Mucosa of descending colon (tissue), 3 donors: ENCODE measurements around the gene DYNC1LI2. TPM values are rescaled to one million over a fixed set of nuclear protein-coding genes. Genes with fewer than 3 reads are reported as not detected.
A peak's percentile ranks its signal among the peaks of the same experiment; 100 is the strongest.

ENCODE experiments used
- ATAC-seq: fragments of 200-7000 bp; cut with Tn5 transposase; one replicate; pipeline ENCODE4 v1.9.1; 2020; ENCODE audit warnings: mild to moderate bottlenecking, moderate library complexity
- DNase-seq, 3 donors: peaks; one replicate each; pipeline ENCODE4 v3.0.0-alpha.2; 2020
- H3K36me3 ChIP-seq: fragments of 200-600 bp; one replicate; pipeline ENCODE4 v1.8.0; 2021; ENCODE audit warnings: low read depth, mild to moderate bottlenecking
- H3K4me1 ChIP-seq: fragments of 200-600 bp; one replicate; pipeline ENCODE4 v1.8.0; 2021; ENCODE audit warnings: low read depth, mild to moderate bottlenecking
- H3K4me3 ChIP-seq: fragments of 200-600 bp; one replicate; pipeline ENCODE4 v1.8.0; 2021; ENCODE audit warnings: mild to moderate bottlenecking
- H3K9me3 ChIP-seq: fragments of 200-600 bp; one replicate; pipeline ENCODE4 v1.8.0; 2021; ENCODE audit warnings: mild to moderate bottlenecking
- CTCF ChIP-seq: fragments of 200-600 bp; IDR thresholded peaks from one replicate; pipeline ENCODE4 v1.8.0; 2022; ENCODE audit warnings: antibody characterized with exemption, mild to moderate bottlenecking
- intact Hi-C, 2 donors: fragments of 100-400 bp; cut with DNase I in 1 of 2; cut with micrococcal nuclease in 1 of 2; formaldehyde crosslinking; loops; one replicate each; pipeline versions ENCODE4 v1.11.0 to v1.11.1; 2022; cut with DNase I, micrococcal nuclease
- total RNA-seq, 3 donors: library from RNA; stranded (reverse); fragmentation: NEBNext Ultra II Directional in 2 of 3; extraction: Animal tissue kit (Norgen Biotek cat#: 25700) in 2 of 3; gene quantifications; one replicate each; pipeline versions ENCODE4 v1.2.1 to v1.2.4, GENCODE V29; 2021 to 2023
- donor health status: DM: no; HTN: no; CAD: no; lungs with moderate emphysema.
- donor health status: DM: no; HTN: no; CAD: no.
- donor health status: DM: no; HTN: yes; CAD: no.

The DYNC1LI2 gene
- total RNA-seq, 3 donors from 2014 or later, result 153 to 249 (median 217) TPM

GRCh38 chr16:66746048-66746447 is 5.4 kb downstream of the DYNC1LI2 start:
- ATAC-seq (no peak), DNase-seq (no peak)
- no peak overlapping the region for H3K4me3 ChIP-seq
- no peak for TF ChIP-seq CTCF
- H3K9me3 ChIP-seq, result no peaks in the 10 kb centered on the region
- peaks cover 58% of the 10 kb centered on the region for H3K4me1 ChIP-seq
- intact Hi-C loops, result no loop called here
- H3K36me3 ChIP-seq, result no peaks in the 10 kb centered on the region

- H3K4me3 ChIP-seq, result no peak overlapping the region
Observed at GRCh38 chr16:66741950-66742808, 9.2 kb downstream of the DYNC1LI2 start.

GRCh38 chr16:66741169-66741900 is 10.1 kb downstream of the DYNC1LI2 start:
- Histone ChIP-seq H3K4me3 (no peak overlapping the region), H3K9me3 (no peaks in the 10 kb centered on the region), H3K36me3 (no peaks in the 10 kb centered on the region), H3K4me1 (peaks cover 34% of the 10 kb centered on the region)
- DNase-seq, result peak; percentile 79 to 95 (median 83)
- intact Hi-C loops, result no loop called here
- peak; percentile 83 for ATAC-seq
- no peak for TF ChIP-seq CTCF

More at GRCh38 chr16:66741950-66742808, 9.2 kb downstream of the DYNC1LI2 start:
- Histone ChIP-seq H3K36me3 (no peaks in the 10 kb centered on the region), H3K9me3 (no peaks in the 10 kb centered on the region), H3K4me1 (peaks cover 42% of the 10 kb centered on the region)
- DNase-seq (no peak), ATAC-seq (no peak)
- TF ChIP-seq CTCF, result no peak
- intact Hi-C loops, result no loop called here

GRCh38 chr16:66740533-66740932 is 10.9 kb downstream of the DYNC1LI2 start:
- peak; percentile 96 for ATAC-seq
- Histone ChIP-seq H3K4me1 (peaks cover 32% of the 10 kb centered on the region), H3K9me3 (no peaks in the 10 kb centered on the region), H3K36me3 (peaks cover 5% of the 10 kb centered on the region), H3K4me3 (no peak overlapping the region)
- no peak for TF ChIP-seq CTCF
- DNase-seq, result peak; percentile 50 to 71 (median 56)
- intact Hi-C loops, result no loop called here

- intact Hi-C loops, result no loop called here
- DNase-seq (peak in 1 of 3 donors; percentile 64), ATAC-seq (peak; percentile 57)
- peak; percentile 33 for TF ChIP-seq CTCF
- Histone ChIP-seq H3K4me3 (no peak overlapping the region), H3K4me1 (peaks cover 32% of the 10 kb centered on the region), H3K36me3 (peaks cover 5% of the 10 kb centered on the region), H3K9me3 (no peaks in the 10 kb centered on the region)
Observed at GRCh38 chr16:66740010-66740409, 11.4 kb downstream of the DYNC1LI2 start.
